ENCODE measurements around the gene DNAJC1.

- TF ChIP-seq POLR2AphosphoS5 (IDR thresholded peaks at IDR 0.05; ENCODE audit: low read depth, low read length) (no peak), POLR2A (IDR thresholded peaks at IDR 0.05; ENCODE audit: low read depth, low read length) (no peak), TAF1 (IDR thresholded peaks at IDR 0.05; ENCODE audit: borderline replicate concordance, low read depth, low read length) (no peak)
Measured at GRCh38 chr10:21825345-21825744, 178.2 kb downstream of the DNAJC1 start.

Data from GM12892 (cell line).